HEK293T (cell line): ENCODE results near the gene TMEM178A.

Experiments used
- CTCF ChIA-PET: fragments of 350-600 bp; formaldehyde crosslinking; extraction: SDS; loops from one replicate; lab custom pipeline; 2021; ENCODE audit warnings: antibody characterized with exemption, inconsistent platforms; lab: Yijun Ruan, JAX
- POLR2A ChIA-PET: fragments of 350-600 bp; formaldehyde crosslinking; extraction: SDS; loops from one replicate; lab custom pipeline; 2020; ENCODE audit warnings: antibody characterized with exemption, inconsistent platforms; lab: Yijun Ruan, JAX
- DNase-seq: peaks from one replicate; pipeline ENCODE4 v3.0.0; 2012; ENCODE audit warnings: mixed read lengths; ENCODE audit errors: extremely low spot score
- ARNT ChIP-seq: fragments of 450-650 bp; IDR thresholded peaks from 2 replicates; pipeline ENCODE4 v1.6.1; 2017; ENCODE audit warnings: mild to moderate bottlenecking
- BHLHE40 ChIP-seq: fragments of 450-650 bp; IDR thresholded peaks from 2 replicates; pipeline ENCODE4 v1.6.1; 2016; ENCODE audit warnings: mild to moderate bottlenecking, moderate library complexity, borderline replicate concordance
- CTBP1 ChIP-seq: fragments of 450-650 bp; IDR thresholded peaks from 2 replicates; pipeline ENCODE4 v1.6.1; 2016; ENCODE audit warnings: borderline replicate concordance
- ELF4 ChIP-seq: fragments of 450-650 bp; IDR thresholded peaks from 2 replicates; pipeline ENCODE4 v1.6.1; 2017; ENCODE audit warnings: antibody characterized with exemption
- FOXA1 ChIP-seq: fragments of 450-650 bp; IDR thresholded peaks from 2 replicates; pipeline ENCODE4 v1.6.1; 2016; ENCODE audit warnings: mild to moderate bottlenecking
- FOXK2 ChIP-seq: fragments of 450-650 bp; IDR thresholded peaks from 2 replicates; pipeline ENCODE4 v1.6.1; 2016; ENCODE audit warnings: mild to moderate bottlenecking
- FOXM1 ChIP-seq: fragments of 450-650 bp; IDR thresholded peaks from 2 replicates; pipeline ENCODE4 v1.6.1; 2017; ENCODE audit warnings: mild to moderate bottlenecking, borderline replicate concordance
- HDGF ChIP-seq: fragments of 450-650 bp; IDR thresholded peaks from 2 replicates; pipeline ENCODE4 v1.6.1; 2017; ENCODE audit warnings: antibody characterized with exemption, borderline replicate concordance
- L3MBTL2 ChIP-seq: fragments of 450-650 bp; conservative IDR thresholded peaks from 2 replicates; pipeline ENCODE4 v1.6.1; 2016; ENCODE audit warnings: mild to moderate bottlenecking
- LEF1 ChIP-seq: fragments of 450-650 bp; IDR thresholded peaks from 2 replicates; pipeline ENCODE4 v1.6.1; 2017; ENCODE audit warnings: mild to moderate bottlenecking, borderline replicate concordance
- NFRKB ChIP-seq: fragments of 450-650 bp; IDR thresholded peaks from 2 replicates; pipeline ENCODE4 v1.6.1; 2016; ENCODE audit warnings: mild to moderate bottlenecking, moderate library complexity
- PKNOX1 ChIP-seq: fragments of 450-650 bp; IDR thresholded peaks from 2 replicates; pipeline ENCODE4 v1.6.1; 2016
- SP1 ChIP-seq: fragments of 450-650 bp; IDR thresholded peaks from 2 replicates; pipeline ENCODE4 v1.6.1; 2017
- SUZ12 ChIP-seq: fragments of 450-650 bp; IDR thresholded peaks from 2 replicates; pipeline ENCODE4 v1.6.1; 2016; ENCODE audit warnings: mild to moderate bottlenecking
- TARDBP ChIP-seq: fragments of 450-650 bp; IDR thresholded peaks from 2 replicates; pipeline ENCODE4 v1.6.1; 2016
- ZNF384 ChIP-seq: fragments of 450-650 bp; IDR thresholded peaks from 2 replicates; pipeline ENCODE4 v1.6.1; 2016

The TMEM178A gene

GRCh38 chr2:39631718-39632117 is 34.0 kb upstream of the TMEM178A start:
- TF ChIP-seq FOXA1 (no peak), ZNF384 (no peak), FOXK2 (no peak), ARNT (no peak), NFRKB (no peak), HDGF (no peak), ELF4 (no peak), LEF1 (no peak), PKNOX1 (no peak)
- POLR2A ChIA-PET, result no interaction called here
- CTCF ChIA-PET, result no interaction called here
- no peak for DNase-seq

GRCh38 chr2:39632876-39633275 is 32.8 kb upstream of the TMEM178A start:
- ChIA-PET POLR2A (no interaction called here), CTCF (no interaction called here)
- DNase-seq, result no peak
- TF ChIP-seq PKNOX1 (no peak), ARNT (no peak), ZNF384 (no peak), BHLHE40 (no peak), SP1 (no peak), SUZ12 (no peak), NFRKB (no peak), FOXK2 (no peak), LEF1 (no peak), FOXM1 (no peak), L3MBTL2 (no peak), TARDBP (no peak), ELF4 (no peak), HDGF (no peak)

GRCh38 chr2:39636306-39636705 is 29.4 kb upstream of the TMEM178A start:
- TF ChIP-seq CTBP1 (no peak), BHLHE40 (no peak), HDGF (no peak), LEF1 (no peak)
- no peak for DNase-seq
- POLR2A ChIA-PET, result no interaction called here
- CTCF ChIA-PET, result no interaction called here

- TF ChIP-seq NFRKB, result no peak
- no peak for TF ChIP-seq PKNOX1
- no peak for TF ChIP-seq FOXA1
- no peak for TF ChIP-seq TARDBP
- no peak for TF ChIP-seq SP1
- no peak for TF ChIP-seq HDGF
- TF ChIP-seq L3MBTL2, result no peak
- no peak for TF ChIP-seq FOXK2
- no peak for TF ChIP-seq CTBP1
- no peak for TF ChIP-seq ZNF384
- TF ChIP-seq ELF4, result no peak
- TF ChIP-seq BHLHE40, result no peak
- CTCF ChIA-PET, result no interaction called here
- POLR2A ChIA-PET, result no interaction called here
- DNase-seq, result no peak
Measured at GRCh38 chr2:39638581-39638980, 27.1 kb upstream of the TMEM178A start.

GRCh38 chr2:39640107-39640506 is 25.6 kb upstream of the TMEM178A start:
- no peak for TF ChIP-seq FOXA1
- TF ChIP-seq ZNF384, result no peak
- ChIA-PET CTCF (no interaction called here), POLR2A (no interaction called here)
- DNase-seq, result no peak

- CTCF ChIA-PET, result no interaction called here
- no peak for TF ChIP-seq BHLHE40
- no peak for TF ChIP-seq SUZ12
- TF ChIP-seq TARDBP, result no peak
- no peak for TF ChIP-seq FOXM1
- TF ChIP-seq CTBP1, result no peak
- no peak for TF ChIP-seq ARNT
- no peak for TF ChIP-seq LEF1
- no peak for TF ChIP-seq HDGF
- no peak for TF ChIP-seq SP1
- no peak for TF ChIP-seq L3MBTL2
- no peak for TF ChIP-seq ZNF384
Measured at GRCh38 chr2:39640681-39641080, 25.0 kb upstream of the TMEM178A start.

GRCh38 chr2:39641635-39642034 is 24.1 kb upstream of the TMEM178A start:
- POLR2A ChIA-PET, result no interaction called here
- TF ChIP-seq HDGF (no peak), ZNF384 (no peak), ELF4 (no peak), FOXM1 (no peak), TARDBP (no peak), NFRKB (no peak), CTBP1 (no peak), SUZ12 (no peak), FOXK2 (no peak), LEF1 (no peak), BHLHE40 (no peak), SP1 (no peak)
- CTCF ChIA-PET, result interaction anchor here (0.7 kb wide), 1 partner anchor 129 kb away, joined by 3 read pairs; no protein-coding TSS in a partner anchor
- DNase-seq, result no peak

More at GRCh38 chr2:39640681-39641080, 25.0 kb upstream of the TMEM178A start:
- POLR2A ChIA-PET, result no interaction called here
- DNase-seq, result no peak
